ENCODE results near the gene AK6.

The AK6 gene

DNA sequence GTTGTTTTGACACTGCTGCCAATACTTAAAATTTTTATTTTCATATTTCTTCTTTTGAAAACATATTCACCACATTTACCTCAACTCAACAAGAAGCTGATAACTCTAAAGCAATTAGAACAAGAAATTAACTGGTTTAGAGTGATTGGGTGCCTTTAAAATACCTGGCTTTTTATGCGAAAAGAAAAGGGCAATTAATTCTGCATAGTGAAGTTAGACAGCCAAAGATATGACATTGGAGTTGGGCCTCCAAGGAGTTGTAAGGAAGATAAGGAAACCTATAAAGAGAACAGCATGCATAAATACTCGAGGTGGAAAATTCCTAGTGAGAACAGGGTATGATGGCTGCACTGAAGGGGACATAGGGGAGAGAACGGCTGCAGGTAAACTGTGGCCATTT lies 9.6 kb downstream of the AK6 start:
- Histone ChIP-seq H3K36me3 (peaks cover 11 to 31% (median 20%) of the 10 kb centered on the region in 3 donors), H3K27ac (no peak overlapping the region), H3K4me1 (no peaks in the 10 kb centered on the region), H3K4me3 (no peak overlapping the region), H3K9me3 (no peaks in the 10 kb centered on the region), H3K27me3 (no peaks in the 10 kb centered on the region)
- intact Hi-C loops (cut with DNase I; ENCODE audit: low total_unique reads): loop anchor here (10.0 kb wide), 1 partner anchor 125 kb away; the partner anchor contains the start of gene CDK7
- DNase-seq: no peak
- TF ChIP-seq, protein P1, sequence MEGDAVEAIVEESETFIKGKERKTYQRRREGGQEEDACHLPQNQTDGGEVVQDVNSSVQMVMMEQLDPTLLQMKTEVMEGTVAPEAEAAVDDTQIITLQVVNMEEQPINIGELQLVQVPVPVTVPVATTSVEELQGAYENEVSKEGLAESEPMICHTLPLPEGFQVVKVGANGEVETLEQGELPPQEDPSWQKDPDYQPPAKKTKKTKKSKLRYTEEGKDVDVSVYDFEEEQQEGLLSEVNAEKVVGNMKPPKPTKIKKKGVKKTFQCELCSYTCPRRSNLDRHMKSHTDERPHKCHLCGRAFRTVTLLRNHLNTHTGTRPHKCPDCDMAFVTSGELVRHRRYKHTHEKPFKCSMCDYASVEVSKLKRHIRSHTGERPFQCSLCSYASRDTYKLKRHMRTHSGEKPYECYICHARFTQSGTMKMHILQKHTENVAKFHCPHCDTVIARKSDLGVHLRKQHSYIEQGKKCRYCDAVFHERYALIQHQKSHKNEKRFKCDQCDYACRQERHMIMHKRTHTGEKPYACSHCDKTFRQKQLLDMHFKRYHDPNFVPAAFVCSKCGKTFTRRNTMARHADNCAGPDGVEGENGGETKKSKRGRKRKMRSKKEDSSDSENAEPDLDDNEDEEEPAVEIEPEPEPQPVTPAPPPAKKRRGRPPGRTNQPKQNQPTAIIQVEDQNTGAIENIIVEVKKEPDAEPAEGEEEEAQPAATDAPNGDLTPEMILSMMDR (IDR thresholded peaks at IDR 0.05): no peak

DNA sequence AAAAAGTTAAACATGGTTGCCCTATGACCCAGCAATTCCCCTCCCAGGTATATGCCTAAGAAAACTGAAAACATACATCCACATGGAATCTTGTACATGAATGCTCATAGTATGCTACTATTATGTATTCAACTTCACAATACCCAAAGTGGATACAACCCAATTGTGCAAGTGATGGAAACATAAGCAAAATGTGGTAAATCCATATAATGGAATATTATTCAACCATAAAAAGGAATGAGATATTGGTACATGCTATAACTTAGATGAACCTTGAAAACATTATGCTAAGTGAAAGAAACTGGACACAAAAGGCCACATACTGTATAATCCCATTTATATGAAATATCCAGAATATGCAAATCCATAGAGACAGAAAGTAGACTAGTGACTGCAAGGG lies 18.7 kb downstream of the AK6 start:
- no peaks in the 10 kb centered on the region for H3K9me3 ChIP-seq
- DNase-seq: no peak
- no peaks in the 10 kb centered on the region for H3K4me1 ChIP-seq
- H3K36me3 ChIP-seq: peaks cover 45 to 62% (median 58%) of the 10 kb centered on the region in 3 donors
- TF ChIP-seq, protein P1 (IDR thresholded peaks at IDR 0.05): no peak
- intact Hi-C loops (cut with DNase I; ENCODE audit: low total_unique reads): no loop called here
- H3K27me3 ChIP-seq: no peaks in the 10 kb centered on the region
- H3K4me3 ChIP-seq: no peak overlapping the region
- no peak overlapping the region for H3K27ac ChIP-seq

DNA sequence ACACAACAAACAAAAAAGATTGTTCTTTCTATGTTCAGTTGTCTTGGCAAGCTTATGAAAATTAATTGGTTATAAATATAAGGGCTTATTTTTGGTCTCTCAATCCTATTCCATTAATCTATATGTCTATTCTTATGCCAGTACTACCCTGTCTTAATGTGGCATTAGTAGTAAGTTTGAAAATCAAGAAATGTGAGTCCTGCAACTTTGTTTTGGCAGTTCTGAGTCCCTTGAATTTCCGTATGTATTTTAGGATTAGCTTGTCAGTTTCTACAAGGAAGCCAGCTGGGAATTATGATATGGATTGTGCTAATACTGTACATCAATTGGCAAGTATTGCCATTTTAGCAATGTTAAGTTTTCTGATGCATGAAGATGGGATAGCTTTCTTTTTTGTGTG lies 26.2 kb downstream of the AK6 start:
- Histone ChIP-seq H3K27ac (no peak overlapping the region), H3K4me1 (no peaks in the 10 kb centered on the region), H3K27me3 (no peaks in the 10 kb centered on the region), H3K36me3 (no peaks in the 10 kb centered on the region), H3K9me3 (no peaks in the 10 kb centered on the region), H3K4me3 (no peak overlapping the region)
- no peak for DNase-seq
- TF ChIP-seq, protein P1 (IDR thresholded peaks at IDR 0.05): no peak
- intact Hi-C loops (cut with DNase I; ENCODE audit: low total_unique reads): no loop called here

DNA sequence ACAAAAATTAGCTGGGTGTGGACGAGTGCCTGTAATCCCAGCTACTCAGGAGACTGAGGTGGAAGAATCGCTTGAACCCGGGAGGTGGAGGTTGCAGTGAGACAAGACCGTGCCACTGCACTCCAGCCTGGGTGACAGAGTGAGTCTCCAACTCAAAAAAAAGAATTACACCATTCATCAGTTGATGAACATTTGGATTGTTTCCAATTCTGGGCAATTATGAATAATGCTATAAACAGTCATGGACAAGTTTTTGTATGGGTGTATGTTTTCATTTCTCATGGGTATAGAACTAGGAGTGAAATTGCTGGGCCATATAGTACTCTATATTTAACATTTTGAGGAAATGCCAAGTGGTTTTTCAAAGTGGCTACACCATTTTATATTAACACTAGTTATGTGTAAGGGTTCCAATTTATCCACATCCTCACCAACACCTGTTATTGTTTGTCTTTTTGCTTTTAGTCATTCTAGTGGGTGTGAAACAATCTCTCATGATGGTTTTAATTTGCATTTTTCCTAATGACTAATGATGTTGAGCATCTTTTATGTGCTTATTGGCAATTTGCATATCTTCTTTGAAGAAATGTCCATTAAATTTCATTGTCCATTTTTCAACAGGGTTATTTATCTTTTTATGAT lies 27.7 kb downstream of the AK6 start:
- H3K9me3 ChIP-seq: no peaks in the 10 kb centered on the region
- no peaks in the 10 kb centered on the region for H3K27me3 ChIP-seq
- TF ChIP-seq, protein P1 (IDR thresholded peaks at IDR 0.05): no peak
- no peaks in the 10 kb centered on the region for H3K36me3 ChIP-seq
- H3K27ac ChIP-seq: no peak overlapping the region
- no peaks in the 10 kb centered on the region for H3K4me1 ChIP-seq
- H3K4me3 ChIP-seq: no peak overlapping the region
- no peak for DNase-seq
- intact Hi-C loops (cut with DNase I; ENCODE audit: low total_unique reads): no loop called here

DNA sequence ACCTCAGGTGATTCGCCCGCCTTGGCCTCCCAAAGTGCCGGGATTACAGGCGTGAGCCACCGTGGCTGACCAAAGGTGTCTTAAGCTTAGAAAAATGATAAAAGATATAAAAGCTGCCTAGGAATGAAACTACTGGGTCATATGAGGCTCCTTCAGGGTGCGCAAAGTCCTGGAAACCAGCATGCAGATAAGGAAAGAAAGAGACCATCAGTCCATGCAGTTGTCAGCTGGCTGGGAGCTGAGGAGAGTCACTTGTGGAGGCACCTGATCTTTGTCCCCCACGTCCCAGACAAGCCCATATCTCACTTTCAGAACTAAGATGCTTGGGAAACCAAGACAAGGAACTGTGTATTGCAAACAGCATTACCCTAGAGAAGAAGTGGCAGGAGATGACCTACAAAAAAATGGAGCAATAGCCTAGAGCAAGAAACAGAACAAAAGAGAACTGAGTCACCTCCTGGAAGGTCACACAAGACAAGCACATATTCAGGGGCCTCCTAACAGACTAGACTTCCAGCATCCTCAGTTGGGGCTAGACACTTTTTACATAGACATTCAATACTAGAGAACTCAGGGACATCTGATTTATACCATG lies 33.9 kb downstream of the AK6 start:
- Histone ChIP-seq H3K36me3 (no peaks in the 10 kb centered on the region), H3K4me1 (peaks cover 0 to 24% (median 4%) of the 10 kb centered on the region in 4 donors), H3K4me3 (no peak overlapping the region), H3K27me3 (no peaks in the 10 kb centered on the region), H3K27ac (peak overlapping the region in 1 of 2 donors; percentile 23), H3K9me3 (no peaks in the 10 kb centered on the region)
- no peak for DNase-seq
- intact Hi-C loops (cut with DNase I; ENCODE audit: low total_unique reads): no loop called here
- TF ChIP-seq, protein P1 (IDR thresholded peaks at IDR 0.05): no peak

Data from tibial artery (tissue), 4 donors.